8988T (cell line): ENCODE measurements around the gene WNT5B.
"Not testable (repeated sequence)": the region's sequence is repeated elsewhere in the genome, so short reads cannot be mapped to it uniquely, and the experiment has no call there.

Experiments used
- DNase-seq: peaks from one replicate; pipeline ENCODE4 v3.0.0; 2011

WNT5B gene

DNA sequence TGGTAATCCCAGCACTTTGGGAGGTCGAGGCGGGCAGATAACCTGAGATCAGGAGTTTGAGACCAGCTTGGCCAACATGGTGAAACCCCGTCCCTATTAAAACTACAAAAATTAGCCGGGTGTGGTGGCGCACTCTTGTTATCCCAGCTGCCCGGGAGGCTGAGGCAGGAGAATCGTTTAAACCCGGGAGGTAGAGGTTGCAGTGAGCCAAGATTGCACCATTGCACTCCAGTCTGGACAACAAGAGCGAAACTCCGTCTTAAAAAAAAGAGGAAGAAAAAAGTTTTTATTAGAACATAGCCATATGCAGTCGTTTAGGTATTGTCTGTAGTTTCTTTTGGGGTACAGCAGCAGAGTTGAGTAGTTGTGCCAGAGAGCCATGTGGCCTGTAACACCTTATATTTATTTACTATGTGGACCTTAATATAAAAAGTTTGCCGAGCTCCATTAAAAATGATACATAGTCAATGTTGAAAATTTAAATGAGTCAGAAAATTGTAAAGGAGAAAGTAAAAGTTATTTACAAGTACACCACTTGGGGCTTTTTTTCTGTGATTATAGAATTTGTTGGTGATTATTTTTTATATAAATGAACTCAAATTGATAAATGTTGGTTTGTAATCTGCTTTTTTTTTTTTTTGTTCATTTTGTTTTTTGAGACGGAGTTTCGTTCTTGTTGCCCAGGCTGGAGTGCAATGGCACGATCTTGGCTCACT, 64.0 kb downstream of the WNT5B start:
- no peak for DNase-seq

DNA sequence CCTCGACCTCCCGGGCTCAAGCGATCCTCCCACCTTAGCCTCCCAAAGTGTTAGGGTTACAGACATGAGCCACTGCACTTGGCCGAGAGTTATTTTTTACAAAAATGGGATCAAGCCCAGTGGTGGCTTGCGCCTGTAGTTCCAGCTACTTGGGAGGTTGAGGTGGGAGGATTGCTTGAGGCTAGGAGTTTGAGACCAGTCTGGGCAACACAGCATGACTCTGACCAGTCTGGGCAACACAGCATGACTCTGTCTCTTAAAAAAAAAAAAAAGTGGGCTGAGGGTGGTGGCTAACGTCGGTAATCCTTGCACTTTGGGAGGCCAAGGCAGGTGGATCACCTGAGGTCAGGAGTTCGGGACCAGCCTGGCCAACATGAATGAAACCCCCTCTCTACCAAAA, 66.1 kb downstream of the WNT5B start:
- DNase-seq = not testable (repeated sequence)

DNA sequence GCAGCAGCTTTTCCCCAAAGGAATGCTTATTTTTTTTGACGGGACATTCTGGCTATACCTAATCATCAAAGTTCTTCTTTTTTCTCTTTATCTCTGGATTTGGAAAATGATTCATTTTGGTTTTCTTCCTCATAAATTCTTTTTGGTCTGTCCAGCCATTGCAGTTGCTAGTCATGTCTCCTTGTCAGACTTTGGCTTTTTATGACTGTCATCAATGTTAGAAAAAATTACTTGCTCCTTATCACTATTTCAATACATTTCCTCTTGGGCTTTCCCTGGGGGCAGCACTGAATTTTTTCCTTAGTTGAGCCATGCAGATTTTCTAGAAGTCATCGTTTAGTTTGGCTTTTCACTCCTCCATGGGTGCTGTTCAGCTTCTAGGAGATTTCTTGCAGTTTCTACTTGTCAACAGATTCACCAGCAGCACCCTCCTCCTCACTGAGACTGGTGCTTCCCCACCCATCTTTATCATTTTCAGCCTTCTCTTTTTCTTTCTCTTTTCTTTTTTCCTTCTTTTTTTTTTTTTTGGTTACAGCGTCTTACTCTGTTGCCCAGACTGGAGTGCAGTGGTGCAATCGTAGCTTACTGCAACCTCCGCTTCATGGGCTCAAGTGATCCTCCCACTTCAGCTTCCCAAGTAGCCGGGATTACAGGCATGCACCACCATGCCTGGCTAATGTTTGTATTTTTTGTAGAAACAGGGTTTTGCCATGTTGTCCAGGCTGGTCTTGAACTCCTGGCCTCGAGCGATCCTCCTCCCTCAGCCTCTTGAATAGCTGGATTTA, 67.0 kb downstream of the WNT5B start:
- DNase-seq = no peak

DNA sequence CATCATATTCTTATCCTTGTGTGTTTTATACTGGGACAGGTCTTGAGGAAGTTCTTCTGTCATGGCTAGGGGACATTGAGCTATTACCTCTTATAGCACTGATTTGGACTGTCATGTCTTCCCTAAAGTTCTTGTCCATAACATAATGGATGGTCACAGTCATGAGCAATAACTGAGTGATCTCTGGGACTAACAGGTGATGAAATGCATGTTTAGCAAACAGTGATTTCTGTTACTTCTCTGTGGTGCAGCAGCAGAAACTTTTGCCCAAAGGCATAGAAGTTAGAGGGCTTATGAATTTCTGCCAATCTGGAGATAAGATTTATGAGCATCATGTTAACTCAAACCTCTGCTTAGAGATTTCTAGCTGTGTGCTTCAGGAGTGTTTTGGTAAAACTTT, 67.8 kb downstream of the WNT5B start:
- DNase-seq = no peak
